Neural progenitor cell (in vitro differentiated cells): ENCODE results near the gene FAM78A. TPM values are rescaled to one million over a fixed set of nuclear protein-coding genes. Genes with fewer than 3 reads are reported as not detected.

Experiments
- DNase-seq: peaks from one replicate; pipeline ENCODE4 v3.0.0-alpha.2; 2016; ENCODE audit warnings: low spot score
- H2AFZ ChIP-seq: fragments of 200-600 bp; sonication (generic); replicated peaks from 2 replicates; pipeline ENCODE4 v1.6.1; 2016; ENCODE audit warnings: antibody characterized with exemption
- H3F3A ChIP-seq: fragments of 200-600 bp; sonication (generic); 2 replicates; pipeline ENCODE4 v1.6.1; 2016; ENCODE audit warnings: antibody characterized with exemption, low read depth
- H3K27ac ChIP-seq: fragments of 200-600 bp; sonication (generic); 2 replicates; pipeline ENCODE4 v1.5.1; 2016; ENCODE audit warnings: mild to moderate bottlenecking
- H3K27me3 ChIP-seq: fragments of 200-600 bp; sonication (generic); 2 replicates; pipeline ENCODE4 v1.6.1; 2016; ENCODE audit warnings: mild to moderate bottlenecking, moderate library complexity
- H3K36me3 ChIP-seq: fragments of 200-600 bp; sonication (generic); 2 replicates; pipeline ENCODE4 v1.5.1; 2016
- H3K4me1 ChIP-seq: fragments of 200-600 bp; sonication (generic); 2 replicates; pipeline ENCODE4 v1.6.1; 2016; ENCODE audit warnings: mixed run types
- H3K4me2 ChIP-seq: fragments of 200-600 bp; sonication (generic); 2 replicates; pipeline ENCODE4 v1.6.1; 2016
- H3K4me3 ChIP-seq: fragments of 200-600 bp; sonication (generic); 2 replicates; pipeline ENCODE4 v1.5.1; 2016
- H3K79me2 ChIP-seq: fragments of 200-600 bp; sonication (generic); 2 replicates; pipeline ENCODE4 v1.6.1; 2016; ENCODE audit warnings: low read depth
- H3K9ac ChIP-seq: fragments of 200-600 bp; sonication (generic); 2 replicates; pipeline ENCODE4 v1.6.1; 2016
- H3K9me3 ChIP-seq: fragments of 200-600 bp; sonication (generic); 2 replicates; pipeline ENCODE4 v1.5.1; 2016; ENCODE audit warnings: low read depth
- H4K20me1 ChIP-seq: fragments of 200-600 bp; sonication (generic); 2 replicates; pipeline ENCODE4 v1.6.1; 2016; ENCODE audit warnings: low read depth
- H3K27ac Mint-ChIP-seq: 3 replicates; pipeline ENCODE4 v1.8.0; 2021; ENCODE audit warnings: mixed read lengths
- H3K27me3 Mint-ChIP-seq: 2 replicates; pipeline ENCODE4 v1.8.0; 2022; ENCODE audit warnings: low read depth, mild to moderate bottlenecking, inconsistent platforms, moderate library complexity, mixed read lengths; ENCODE audit not compliant: insufficient read depth
- H3K36me3 Mint-ChIP-seq: 3 replicates; pipeline ENCODE4 v1.8.0; 2021; ENCODE audit warnings: mixed read lengths
- H3K4me1 Mint-ChIP-seq: 3 replicates; pipeline ENCODE4 v1.8.0; 2021; ENCODE audit warnings: mixed read lengths
- H3K4me3 Mint-ChIP-seq: 3 replicates; pipeline ENCODE4 v1.8.0; 2021; ENCODE audit warnings: mild to moderate bottlenecking, moderate library complexity, mixed read lengths
- H3K9me3 Mint-ChIP-seq: 3 replicates; pipeline ENCODE4 v1.8.0; 2020; ENCODE audit warnings: mixed read lengths
- CTCF ChIP-seq: fragments of 200-600 bp; sonication (generic); IDR thresholded peaks from 2 replicates; pipeline ENCODE4 v1.5.1; 2017; ENCODE audit warnings: antibody characterized with exemption, mild to moderate bottlenecking
- EZH2 ChIP-seq: fragments of 200-600 bp; sonication (generic); IDR thresholded peaks from 2 replicates; pipeline ENCODE4 v1.6.1; 2017; ENCODE audit warnings: antibody characterized with exemption, mild to moderate bottlenecking, moderate library complexity
- EZH2phosphoT487 ChIP-seq: fragments of 200-600 bp; sonication (generic); IDR thresholded peaks from 2 replicates; pipeline ENCODE4 v1.6.1; 2017; ENCODE audit warnings: antibody characterized with exemption
- total RNA-seq: library from RNA; depleted of rRNA; stranded (reverse); fragments of >200 nt; gene quantifications from 2 replicates; pipeline ENCODE4 v1.2.3, GENCODE V29; 2015; ENCODE audit warnings: low replicate concordance

The FAM78A gene
- total RNA-seq, 1 donor from 2014 or later, result 0.32 TPM

GRCh38 chr9:131280660-131281059 lies 4.3 kb upstream of the FAM78A start:
- Histone ChIP-seq H3K4me1 (peaks cover 8% of the 10 kb centered on the region), H3K79me2 (no peaks in the 10 kb centered on the region), H3K36me3 (no peaks in the 10 kb centered on the region), H3K9me3 (no peaks in the 10 kb centered on the region), H2AFZ (no peak overlapping the region), H3K27ac (no peak overlapping the region), H3K9ac (no peak overlapping the region), H3F3A (peaks cover 12% of the 10 kb centered on the region), H3K27me3 (peaks cover 63% of the 10 kb centered on the region), H3K4me2 (no peak overlapping the region), H3K4me3 (no peak overlapping the region), H4K20me1 (peaks cover 12% of the 10 kb centered on the region)
- no peak for DNase-seq
- Mint-ChIP-seq H3K4me1 (peaks cover 17% of the 10 kb centered on the region), H3K27ac (no peak overlapping the region), H3K4me3 (no peak overlapping the region), H3K36me3 (peaks cover 2% of the 10 kb centered on the region), H3K27me3 (peaks cover 50% of the 10 kb centered on the region), H3K9me3 (no peaks in the 10 kb centered on the region)
- no peak for TF ChIP-seq CTCF
- no peak for TF ChIP-seq EZH2
- TF ChIP-seq EZH2phosphoT487, result no peak

DNA sequence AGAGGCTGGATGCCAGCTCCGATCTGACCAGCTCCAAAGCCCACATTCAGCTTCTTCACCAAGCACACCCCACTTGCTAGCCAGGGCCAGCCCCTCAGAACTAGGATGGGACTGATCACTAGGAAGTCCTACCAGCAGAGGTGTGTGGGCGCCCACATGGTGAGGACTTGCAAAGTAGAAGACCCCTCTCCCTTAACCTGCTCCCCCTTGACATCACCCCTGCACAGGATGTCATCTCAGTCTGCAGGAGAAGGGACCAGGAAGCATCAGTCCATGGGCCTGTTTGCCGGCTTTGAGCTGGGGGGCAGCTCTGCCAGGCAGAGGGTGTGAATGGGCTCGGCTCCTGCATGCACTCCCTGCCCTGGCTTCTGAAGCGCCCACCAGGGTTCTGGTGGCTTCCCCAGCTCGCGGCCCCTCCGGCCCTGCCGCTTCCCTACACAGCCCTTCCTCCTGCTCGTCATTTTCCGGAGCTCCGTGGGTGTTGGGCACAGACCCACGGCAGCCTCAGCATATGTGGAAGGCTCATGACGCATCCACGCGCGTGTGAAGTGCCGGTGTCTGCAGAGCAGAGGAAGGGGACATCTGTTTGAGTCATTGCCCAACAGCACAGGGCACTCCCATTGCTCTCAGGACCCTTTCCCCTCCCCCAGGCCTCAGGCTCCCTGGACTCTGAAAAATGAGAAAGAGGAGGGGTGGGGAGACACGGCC lies 3.7 kb upstream of the FAM78A start:
- H3K27me3 Mint-ChIP-seq, result peaks cover 49% of the 10 kb centered on the region

DNA sequence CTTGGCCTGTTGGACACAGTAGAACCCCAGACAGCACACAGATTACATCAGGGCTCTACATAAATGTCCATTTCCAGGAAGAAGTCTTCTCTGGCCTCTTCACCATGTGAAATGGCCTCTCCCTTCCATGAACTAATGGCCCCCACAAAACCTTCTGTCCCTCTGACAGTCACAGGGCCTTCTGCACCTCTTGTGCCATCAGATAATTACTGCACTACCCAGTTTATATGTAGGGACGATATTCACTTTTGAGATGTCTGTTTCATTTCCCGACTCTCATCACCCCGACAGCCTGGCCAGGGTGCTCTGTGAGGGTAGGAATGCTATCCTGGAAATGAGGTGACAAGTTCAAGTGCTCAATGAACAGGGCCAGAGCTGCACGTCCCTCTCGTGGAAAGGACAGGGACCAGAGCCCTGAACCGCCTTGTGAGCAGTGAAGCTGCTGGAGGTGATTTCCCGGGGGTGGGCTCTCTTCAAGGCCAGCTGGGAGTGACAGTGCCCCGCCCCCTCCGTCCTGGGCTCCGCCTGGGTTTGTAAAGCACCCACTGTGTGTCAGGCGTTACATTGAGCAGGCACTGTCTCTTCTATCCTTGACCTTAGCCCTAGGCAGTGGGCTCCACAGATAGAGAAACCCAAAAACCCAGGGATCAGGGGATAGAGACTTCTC lies 3.0 kb upstream of the FAM78A start:
- no peak overlapping the region for H3K4me2 ChIP-seq
- Mint-ChIP-seq H3K9me3 (no peaks in the 10 kb centered on the region), H3K27ac (peak overlapping the region; percentile 29), H3K4me1 (peaks cover 24% of the 10 kb centered on the region), H3K4me3 (peak overlapping the region; percentile 90), H3K27me3 (peaks cover 47% of the 10 kb centered on the region), H3K36me3 (peaks cover 2% of the 10 kb centered on the region)
- no peaks in the 10 kb centered on the region for H3K79me2 ChIP-seq
- H3F3A ChIP-seq, result peaks cover 23% of the 10 kb centered on the region
- H3K27me3 ChIP-seq, result peaks cover 76% of the 10 kb centered on the region
- peaks cover 17% of the 10 kb centered on the region for H4K20me1 ChIP-seq
- H3K9me3 ChIP-seq, result no peaks in the 10 kb centered on the region
- no peaks in the 10 kb centered on the region for H3K36me3 ChIP-seq
- no peak overlapping the region for H2AFZ ChIP-seq
- DNase-seq, result no peak
- TF ChIP-seq EZH2phosphoT487 (no peak), CTCF (no peak), EZH2 (no peak)
- no peak overlapping the region for H3K4me3 ChIP-seq
- H3K9ac ChIP-seq, result no peak overlapping the region
- H3K4me1 ChIP-seq, result peaks cover 14% of the 10 kb centered on the region
- no peak overlapping the region for H3K27ac ChIP-seq

More for the DNA sequence above, 3.7 kb upstream of the FAM78A start:
- Histone ChIP-seq H3F3A (peaks cover 19% of the 10 kb centered on the region), H2AFZ (no peak overlapping the region), H3K4me1 (peaks cover 11% of the 10 kb centered on the region), H3K9ac (no peak overlapping the region), H3K4me2 (no peak overlapping the region), H3K79me2 (no peaks in the 10 kb centered on the region), H3K27ac (no peak overlapping the region), H4K20me1 (peaks cover 17% of the 10 kb centered on the region), H3K27me3 (peaks cover 69% of the 10 kb centered on the region), H3K4me3 (no peak overlapping the region), H3K36me3 (no peaks in the 10 kb centered on the region), H3K9me3 (no peaks in the 10 kb centered on the region)
- no peak overlapping the region for H3K4me3 Mint-ChIP-seq
- no peak overlapping the region for H3K27ac Mint-ChIP-seq
- H3K36me3 Mint-ChIP-seq, result peaks cover 2% of the 10 kb centered on the region
- peaks cover 21% of the 10 kb centered on the region for H3K4me1 Mint-ChIP-seq
- no peak for DNase-seq
- no peak for TF ChIP-seq EZH2phosphoT487
- no peak for TF ChIP-seq EZH2
- no peak for TF ChIP-seq CTCF
- no peaks in the 10 kb centered on the region for H3K9me3 Mint-ChIP-seq
